Tibial artery (tissue), 4 donors: ENCODE measurements around the gene PPP1R3G.
"Not testable (repeated sequence)": the region's sequence is repeated elsewhere in the genome, so short reads cannot be mapped to it uniquely, and the experiment has no call there.

Experiments
- DNase-seq, 2 donors: peaks; one replicate each; pipeline ENCODE4 v3.0.0-alpha.2; 2019
- H3K27ac ChIP-seq, 2 donors: fragments of 200-600 bp; sonication (generic) in 1 of 2; 1 replicate in 1 of 2; 2 replicates in 1 of 2; pipeline ENCODE4 v1.5.1; 2018 to 2019; ENCODE audit warnings: mild to moderate bottlenecking in 1 of 2
- H3K27me3 ChIP-seq, 2 donors: fragments of 200-600 bp; sonication (generic) in 1 of 2; one replicate each; pipeline versions ENCODE4 v1.5.1 to v1.6.0; 2016 to 2019
- H3K36me3 ChIP-seq, 3 donors: fragments of 200-600 bp; sonication (generic) in 2 of 3; one replicate each; pipeline ENCODE4 v1.5.1; 2016 to 2019; ENCODE audit warnings: mild to moderate bottlenecking in 2 of 3
- H3K4me1 ChIP-seq, 4 donors: fragments of 200-600 bp; sonication (generic) in 2 of 4; 1 replicate in 3 of 4; 2 replicates in 1 of 4; pipeline ENCODE4 v1.5.1; 2016 to 2019
- H3K4me3 ChIP-seq, 2 donors: fragments of 200-600 bp; sonication (generic) in 1 of 2; 1 replicate in 1 of 2; 2 replicates in 1 of 2; pipeline ENCODE4 v1.5.1; 2018 to 2019; ENCODE audit warnings: mild to moderate bottlenecking in 2 of 2
- H3K9me3 ChIP-seq, 3 donors: fragments of 200-600 bp; sonication (generic) in 1 of 3; one replicate each; pipeline ENCODE4 v1.5.1; 2016 to 2019
- CTCF ChIP-seq, 2 experiments: fragments of 200-600 bp in 1 of 2; fragments of 450-650 bp in 1 of 2; IDR thresholded peaks; one replicate each; pipeline ENCODE4 v1.5.1; 2017 to 2019; ENCODE audit warnings: antibody characterized with exemption in 2 of 2, mild to moderate bottlenecking in 1 of 2, moderate library complexity in 1 of 2
- intact Hi-C: fragments of 100-400 bp; cut with DNase I; formaldehyde crosslinking; loops from one replicate; pipeline ENCODE4 v1.15.0; 2023; ENCODE audit warnings: low total_unique reads

The PPP1R3G gene

GRCh38 chr6:5120011-5120410 is 34.9 kb downstream of the PPP1R3G start:
- intact Hi-C loops = no loop called here
- H3K4me3 ChIP-seq = no peak overlapping the region
- TF ChIP-seq CTCF (IDR thresholded peaks at IDR 0.05) = no peak
- DNase-seq = no peak
- H3K9me3 ChIP-seq = no peaks in the 10 kb centered on the region
- no peaks in the 10 kb centered on the region for H3K27me3 ChIP-seq
- H3K36me3 ChIP-seq = no peaks in the 10 kb centered on the region
- H3K4me1 ChIP-seq = no peaks in the 10 kb centered on the region
- H3K27ac ChIP-seq = no peak overlapping the region

- H3K4me3 ChIP-seq, H3K4me1 ChIP-seq, H3K27me3 ChIP-seq, intact Hi-C loops, H3K36me3 ChIP-seq, DNase-seq, H3K27ac ChIP-seq, H3K9me3 ChIP-seq: not testable (repeated sequence)
Measured at GRCh38 chr6:5120543-5120942, 35.4 kb downstream of the PPP1R3G start.

GRCh38 chr6:5121479-5121878 is 36.3 kb downstream of the PPP1R3G start:
- DNase-seq = no peak
- H3K36me3 ChIP-seq = no peaks in the 10 kb centered on the region
- no peak overlapping the region for H3K4me3 ChIP-seq
- no peaks in the 10 kb centered on the region for H3K27me3 ChIP-seq
- H3K4me1 ChIP-seq = peaks cover 0 to 4% (median 2%) of the 10 kb centered on the region in 4 donors
- intact Hi-C loops = no loop called here
- TF ChIP-seq CTCF (IDR thresholded peaks at IDR 0.05) = no peak
- H3K27ac ChIP-seq = no peak overlapping the region
- no peaks in the 10 kb centered on the region for H3K9me3 ChIP-seq

GRCh38 chr6:5121956-5122355 is 36.8 kb downstream of the PPP1R3G start:
- no peak for TF ChIP-seq CTCF (IDR thresholded peaks at IDR 0.05)
- Histone ChIP-seq H3K27me3 (no peaks in the 10 kb centered on the region), H3K4me1 (peaks cover 0 to 4% (median 2%) of the 10 kb centered on the region in 4 donors), H3K9me3 (no peaks in the 10 kb centered on the region), H3K36me3 (no peaks in the 10 kb centered on the region), H3K4me3 (no peak overlapping the region), H3K27ac (no peak overlapping the region)
- DNase-seq = no peak
- intact Hi-C loops = no loop called here

- no peak for TF ChIP-seq CTCF (IDR thresholded peaks at IDR 0.05)
- DNase-seq = no peak
- Histone ChIP-seq H3K9me3 (no peaks in the 10 kb centered on the region), H3K4me1 (peaks cover 0 to 4% (median 2%) of the 10 kb centered on the region in 4 donors), H3K36me3 (no peaks in the 10 kb centered on the region), H3K27me3 (no peaks in the 10 kb centered on the region), H3K27ac (no peak overlapping the region), H3K4me3 (no peak overlapping the region)
- intact Hi-C loops = no loop called here
Measured at GRCh38 chr6:5122504-5123112, 37.5 kb downstream of the PPP1R3G start.

GRCh38 chr6:5123296-5124143 is 38.4 kb downstream of the PPP1R3G start:
- intact Hi-C loops = no loop called here
- Histone ChIP-seq H3K4me3 (no peak overlapping the region), H3K9me3 (no peaks in the 10 kb centered on the region), H3K4me1 (peaks cover 0 to 4% (median 2%) of the 10 kb centered on the region in 4 donors), H3K36me3 (no peaks in the 10 kb centered on the region), H3K27me3 (no peaks in the 10 kb centered on the region), H3K27ac (no peak overlapping the region)
- DNase-seq = no peak
- TF ChIP-seq CTCF (IDR thresholded peaks at IDR 0.05) = no peak
